Caki2 (cell line): Measurements from ENCODE around the gene CLEC4G. TPM values are rescaled to one million over a fixed set of nuclear protein-coding genes. Genes with fewer than 3 reads are reported as not detected.

ENCODE experiments used
- DNase-seq: peaks from one replicate; pipeline ENCODE4 v3.0.0-alpha.2; 2015; ENCODE audit warnings: low read depth
- in situ Hi-C: cut with HindIII; loops from 2 replicates; pipeline ENCODE4 v1.10.0; 2016; ENCODE audit warnings: low sequenced_read_pairs, low pct_unique_long_range_greater_than_20kb, mixed read lengths
- total RNA-seq: library from RNA; depleted of rRNA; stranded (reverse); fragments of >200 nt; shearing (Covaris generic); gene quantifications from 2 replicates; pipeline ENCODE4 v1.2.3, GENCODE V29; 2014; ENCODE audit warnings: low replicate concordance

CLEC4G gene
- total RNA-seq, 1 experiment from 2014 or later = not detected

- no peak for DNase-seq
- in situ Hi-C loops = no loop called here
Measured at GRCh38 chr19:7733376-7733775, 1.5 kb upstream of the CLEC4G start.

GRCh38 chr19:7731615-7732014 lies 295 bp downstream of the CLEC4G start:
- in situ Hi-C loops = no loop called here
- no peak for DNase-seq

GRCh38 chr19:7731218-7731595 lies 703 bp downstream of the CLEC4G start:
- in situ Hi-C loops = no loop called here

GRCh38 chr19:7730286-7731217 lies 1.4 kb downstream of the CLEC4G start:
- DNase-seq = no peak
- in situ Hi-C loops = no loop called here

More at GRCh38 chr19:7731218-7731595, 703 bp downstream of the CLEC4G start:
- no peak for DNase-seq

- in situ Hi-C loops = no loop called here
- DNase-seq = no peak
Measured at GRCh38 chr19:7729831-7730285, 2.1 kb downstream of the CLEC4G start.

- no peak for DNase-seq
- in situ Hi-C loops = no loop called here
Measured at GRCh38 chr19:7729211-7729610, 2.7 kb downstream of the CLEC4G start.

- in situ Hi-C loops = no loop called here
Measured at GRCh38 chr19:7725791-7726190, 6.1 kb downstream of the CLEC4G start.

GRCh38 chr19:7722231-7722651 lies 9.7 kb downstream of the CLEC4G start:
- in situ Hi-C loops = no loop called here

More at GRCh38 chr19:7725791-7726190, 6.1 kb downstream of the CLEC4G start:
- no peak for DNase-seq

GRCh38 chr19:7720351-7720750 lies 11.6 kb downstream of the CLEC4G start:
- in situ Hi-C loops = no loop called here
- no peak for DNase-seq

More at GRCh38 chr19:7722231-7722651, 9.7 kb downstream of the CLEC4G start:
- no peak for DNase-seq

- in situ Hi-C loops = no loop called here
Measured at GRCh38 chr19:7718668-7719067, 13.2 kb downstream of the CLEC4G start.

GRCh38 chr19:7716762-7717161 lies 15.1 kb downstream of the CLEC4G start:
- in situ Hi-C loops = no loop called here

More at GRCh38 chr19:7718668-7719067, 13.2 kb downstream of the CLEC4G start:
- DNase-seq = no peak

GRCh38 chr19:7715671-7716070 lies 16.2 kb downstream of the CLEC4G start:
- no peak for DNase-seq
- in situ Hi-C loops = no loop called here

More at GRCh38 chr19:7716762-7717161, 15.1 kb downstream of the CLEC4G start:
- DNase-seq = no peak

- in situ Hi-C loops = no loop called here
- DNase-seq = no peak
Measured at GRCh38 chr19:7710616-7711015, 21.3 kb downstream of the CLEC4G start.

- in situ Hi-C loops = no loop called here
- DNase-seq = no peak
Measured at GRCh38 chr19:7709932-7710460, 21.9 kb downstream of the CLEC4G start.

GRCh38 chr19:7706955-7707456 lies 24.9 kb downstream of the CLEC4G start:
- in situ Hi-C loops = no loop called here

GRCh38 chr19:7706188-7706954 lies 25.5 kb downstream of the CLEC4G start:
- no peak for DNase-seq
- in situ Hi-C loops = no loop called here

More at GRCh38 chr19:7706955-7707456, 24.9 kb downstream of the CLEC4G start:
- DNase-seq = no peak

- in situ Hi-C loops = no loop called here
- no peak for DNase-seq
Measured at GRCh38 chr19:7705387-7706187, 26.3 kb downstream of the CLEC4G start.
